ENCODE data around the gene CEP76. TPM values are rescaled to one million over a fixed set of nuclear protein-coding genes. Genes with fewer than 3 reads are reported as not detected.

Gene CEP76
- total RNA-seq, 2 donors from 2014 or later = 5.2 to 8.3 TPM

GRCh38 chr18:12659904-12660605 is 42.5 kb downstream of the CEP76 start:
- no peaks in the 10 kb centered on the region for H3K27me3 ChIP-seq (replicated peaks; ENCODE audit: insufficient read depth)
- H3K27ac ChIP-seq = no peak overlapping the region
- peaks cover 2% of the 10 kb centered on the region for H3K36me3 ChIP-seq
- DNase-seq (ENCODE audit: low spot score) (no peak), ATAC-seq (ENCODE audit: insufficient number of reproducible peaks, low FRiP score, low read depth) (no peak)
- H3K9me3 ChIP-seq = no peaks in the 10 kb centered on the region
- H3K4me3 ChIP-seq = no peak overlapping the region
- peaks cover 11 to 15% of the 10 kb centered on the region in 2 donors for H3K4me1 ChIP-seq (ENCODE audit: control insufficient read depth in 1 of 2, low read depth in 2 of 2)
- TF ChIP-seq CTCF (IDR thresholded peaks at IDR 0.05) = peak; percentile 87

GRCh38 chr18:12658426-12659138 is 43.9 kb downstream of the CEP76 start:
- no peak for ATAC-seq (ENCODE audit: insufficient number of reproducible peaks, low FRiP score, low read depth)

GRCh38 chr18:12657684-12658425 is 44.7 kb downstream of the CEP76 start, which contains the start of gene SPIRE1:
TSS of gene SPIRE1 (minus strand) at chr18:12658107. CDS start at chr18:12657866, 241 bp downstream.
- no peak for DNase-seq (ENCODE audit: low spot score)
- H3K4me1 ChIP-seq (ENCODE audit: control insufficient read depth in 1 of 2, low read depth in 2 of 2) = peaks cover 18 to 26% of the 10 kb centered on the region in 2 donors

More at GRCh38 chr18:12658426-12659138, 43.9 kb downstream of the CEP76 start:
- TF ChIP-seq CTCF (IDR thresholded peaks at IDR 0.05) = no peak
- peak overlapping the region; percentile 97 for H3K4me3 ChIP-seq
- H3K4me1 ChIP-seq (ENCODE audit: control insufficient read depth in 1 of 2, low read depth in 2 of 2) = peaks cover 14 to 19% of the 10 kb centered on the region in 2 donors
- no peaks in the 10 kb centered on the region for H3K36me3 ChIP-seq
- H3K27ac ChIP-seq = peak overlapping the region; percentile 87 to 99
- no peak for DNase-seq (ENCODE audit: low spot score)
- H3K27me3 ChIP-seq (replicated peaks; ENCODE audit: insufficient read depth) = no peaks in the 10 kb centered on the region
- H3K9me3 ChIP-seq = no peaks in the 10 kb centered on the region

GRCh38 chr18:12656938-12657683 is 45.4 kb downstream of the CEP76 start:
- Histone ChIP-seq H3K9me3 (no peaks in the 10 kb centered on the region), H3K27me3 (replicated peaks; ENCODE audit: insufficient read depth) (no peaks in the 10 kb centered on the region), H3K4me3 (peak overlapping the region; percentile 97), H3K4me1 (ENCODE audit: control insufficient read depth in 1 of 2, low read depth in 2 of 2) (peaks cover 23 to 34% of the 10 kb centered on the region in 2 donors), H3K27ac (peak overlapping the region; percentile 96 to 99), H3K36me3 (no peaks in the 10 kb centered on the region)
- ATAC-seq (ENCODE audit: insufficient number of reproducible peaks, low FRiP score, low read depth) (peak; percentile 12), DNase-seq (ENCODE audit: low spot score) (no peak)
- TF ChIP-seq CTCF (IDR thresholded peaks at IDR 0.05) = no peak

More at GRCh38 chr18:12657684-12658425, 44.7 kb downstream of the CEP76 start, which contains the start of gene SPIRE1:
- ATAC-seq (ENCODE audit: insufficient number of reproducible peaks, low FRiP score, low read depth) = peak; percentile 88
- H3K36me3 ChIP-seq = no peaks in the 10 kb centered on the region
- peak within 1 kb of the TSS; percentile 97 for H3K4me3 ChIP-seq
- TF ChIP-seq CTCF (IDR thresholded peaks at IDR 0.05) = no peak
- peak within 1 kb of the TSS; percentile 96 to 99 for H3K27ac ChIP-seq
- no peaks in the 10 kb centered on the region for H3K27me3 ChIP-seq (replicated peaks; ENCODE audit: insufficient read depth)
- no peaks in the 10 kb centered on the region for H3K9me3 ChIP-seq
